Putamen (tissue), 1 donor: Measurements from ENCODE around the gene ECSCR.

Experiments
- DNase-seq: peaks from one replicate; pipeline ENCODE4 v3.0.0-alpha.2; 2016; ENCODE audit warnings: low spot score

ECSCR gene

DNA sequence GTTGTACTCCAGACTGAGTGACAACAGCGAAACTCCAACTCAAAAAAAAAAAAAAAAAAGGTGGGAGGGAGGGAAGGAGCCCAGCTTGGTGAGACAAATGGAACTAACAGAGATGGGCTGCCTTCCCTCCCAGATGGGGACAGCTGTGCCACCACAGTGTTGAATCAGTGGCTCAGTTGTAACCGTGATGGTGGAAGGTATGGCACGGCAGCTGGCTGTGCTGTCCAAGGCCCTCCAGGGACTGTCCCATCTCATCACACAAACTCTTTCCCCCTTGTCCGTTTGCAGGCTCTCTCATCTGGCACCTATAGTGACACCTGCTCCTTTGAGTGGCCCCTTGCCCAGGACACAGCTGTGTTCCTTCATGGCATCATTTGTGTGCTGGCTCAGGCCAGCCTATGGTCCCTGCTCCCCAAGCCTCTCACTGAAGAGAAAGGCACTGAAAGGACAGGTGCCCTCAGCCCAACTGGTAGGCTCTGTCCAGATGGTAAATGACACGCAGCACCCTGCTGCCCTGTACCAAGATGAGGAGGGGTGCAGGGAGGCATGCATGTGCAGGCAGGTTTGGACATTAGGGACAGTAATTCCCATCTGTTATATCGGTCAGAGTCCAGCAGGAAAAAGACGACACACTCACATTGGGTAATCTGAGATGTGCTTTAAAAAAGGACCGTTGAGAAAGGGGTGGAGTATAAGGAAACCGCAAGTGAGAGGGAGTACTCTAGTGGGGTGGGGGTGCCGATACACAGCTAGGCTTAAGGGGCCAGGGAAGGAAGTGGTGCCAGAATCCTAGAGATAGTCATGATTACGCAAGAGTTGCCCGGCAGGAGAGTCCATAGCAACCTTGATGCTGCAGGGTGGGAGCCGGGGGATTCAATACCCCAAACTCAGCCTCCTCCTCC, 12.6 kb upstream of the ECSCR start:
- DNase-seq, result no peak

DNA sequence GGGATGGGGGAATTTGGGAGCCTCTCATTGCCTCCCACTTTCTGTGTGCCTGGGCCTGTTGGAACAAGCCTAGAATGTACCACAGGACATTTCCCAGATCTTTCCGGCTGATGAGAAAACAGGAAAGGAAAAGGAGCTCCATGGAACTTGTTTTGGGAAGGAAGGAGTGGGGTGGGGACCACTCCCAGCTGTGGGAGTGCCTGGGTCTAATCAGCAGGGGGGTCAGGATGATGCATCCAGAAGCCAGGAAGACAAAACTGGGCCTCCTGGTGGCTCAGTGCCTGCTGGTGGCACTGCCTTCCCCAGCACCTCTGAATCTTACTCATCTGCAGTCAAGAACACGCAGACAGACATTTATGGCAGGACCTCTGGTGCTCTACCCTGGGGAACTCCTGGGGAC, 11.0 kb upstream of the ECSCR start:
- DNase-seq, result no peak

DNA sequence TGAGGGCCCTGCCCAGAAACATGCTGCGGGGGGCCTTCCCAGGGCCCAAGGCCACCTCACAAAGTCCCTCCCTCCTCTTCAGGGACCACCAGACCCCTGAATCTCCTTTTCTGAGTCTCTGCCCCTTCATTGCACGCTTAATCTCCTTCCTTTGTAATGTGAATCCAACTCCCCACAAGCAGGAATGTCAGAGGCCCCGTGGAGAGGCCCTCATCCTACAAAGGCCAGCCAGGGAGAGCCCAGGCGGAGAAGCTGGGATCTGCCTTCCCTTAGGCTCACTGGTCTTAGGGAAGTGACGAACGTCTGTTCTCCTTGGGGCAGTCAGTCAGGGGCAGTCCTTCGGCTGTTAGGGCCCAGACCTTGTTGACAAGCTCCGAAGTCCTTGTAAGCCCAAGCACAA, 10.6 kb upstream of the ECSCR start:
- DNase-seq, result no peak

DNA sequence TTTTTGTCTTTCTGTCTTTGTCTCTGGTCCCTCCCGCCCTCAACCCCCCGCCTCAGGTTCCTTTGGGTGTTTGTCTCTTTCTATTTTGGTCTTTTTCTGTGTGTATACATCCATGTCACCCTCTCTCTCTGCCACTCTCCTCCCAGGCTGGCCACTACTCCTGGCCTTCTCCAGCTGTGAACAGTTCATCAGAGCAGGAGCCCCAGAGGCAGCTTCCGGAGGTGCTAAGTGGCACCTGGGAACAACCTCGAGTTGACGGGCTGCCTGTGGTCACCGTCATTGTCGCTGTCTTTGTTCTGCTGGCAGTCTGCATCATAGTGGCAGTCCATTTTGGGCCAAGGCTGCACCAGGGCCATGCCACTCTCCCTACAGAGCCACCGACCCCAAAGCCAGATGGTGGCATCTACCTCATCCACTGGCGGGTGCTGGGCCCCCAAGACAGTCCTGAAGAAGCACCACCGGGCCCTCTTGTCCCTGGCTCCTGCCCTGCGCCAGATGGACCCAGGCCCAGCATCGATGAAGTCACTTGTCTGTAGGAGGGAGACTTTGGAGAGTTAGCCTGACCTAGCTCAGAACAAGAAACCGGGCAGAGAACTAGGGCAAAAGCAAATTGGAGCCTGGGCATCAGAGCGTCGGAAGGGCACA, 10.0 kb upstream of the ECSCR start:
- DNase-seq, result no peak

DNA sequence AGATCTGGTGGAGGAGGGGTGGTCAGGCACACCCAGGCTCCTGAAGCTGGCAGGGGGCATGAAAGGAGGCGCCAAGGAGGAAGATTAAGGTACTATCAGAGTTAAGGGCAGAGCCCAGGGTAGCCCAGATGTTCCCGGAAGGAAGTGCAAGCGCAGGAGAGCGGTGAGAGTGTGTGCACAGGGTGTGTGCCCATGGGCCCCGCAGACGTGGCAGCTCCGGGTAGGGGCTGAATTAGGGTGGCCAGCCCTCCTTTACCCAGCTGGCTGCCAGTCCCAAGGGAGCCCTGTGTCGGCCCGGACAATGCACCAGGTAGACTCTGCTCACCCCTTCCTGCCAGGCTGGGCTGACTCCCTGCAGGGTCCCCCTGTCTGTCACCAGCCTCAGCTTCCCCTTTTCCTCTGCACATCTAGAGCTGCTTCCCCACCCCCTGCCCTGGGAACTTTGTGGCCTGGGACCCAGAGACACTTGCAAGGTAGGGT, 8.3 kb upstream of the ECSCR start, which contains the start of gene SMIM33:
Gene SMIM33 (plus strand): TSS at position 184 of the 480 bp plus-strand sequence. CDS start 118 bp downstream, at position 302.
- DNase-seq, result no peak

DNA sequence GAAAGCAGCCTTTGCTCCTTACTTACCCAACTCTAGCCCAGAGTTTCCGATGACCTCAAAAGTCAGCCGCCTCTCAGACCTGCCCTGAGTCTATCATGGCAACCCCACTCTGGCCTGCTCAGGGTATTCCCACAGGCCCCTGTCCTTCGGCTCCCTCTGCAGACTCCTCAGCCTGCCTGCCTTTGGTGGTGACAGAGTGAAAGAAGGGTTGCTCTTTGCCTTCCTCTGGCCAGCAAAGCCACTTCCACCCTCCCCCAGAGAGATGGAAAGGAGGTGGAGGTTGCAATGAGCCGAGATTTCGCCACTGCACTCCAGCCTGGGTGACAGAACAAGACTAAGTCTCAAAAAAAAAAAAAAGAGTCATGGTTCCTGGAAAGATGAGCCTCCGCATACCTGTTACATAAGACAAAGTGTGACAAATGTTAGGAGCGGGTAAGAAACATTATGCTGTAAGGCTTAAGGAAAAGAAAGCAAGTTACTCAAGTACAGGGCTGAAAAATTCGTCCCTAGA, 5.9 kb upstream of the ECSCR start:
- peak; percentile 43 for DNase-seq

DNA sequence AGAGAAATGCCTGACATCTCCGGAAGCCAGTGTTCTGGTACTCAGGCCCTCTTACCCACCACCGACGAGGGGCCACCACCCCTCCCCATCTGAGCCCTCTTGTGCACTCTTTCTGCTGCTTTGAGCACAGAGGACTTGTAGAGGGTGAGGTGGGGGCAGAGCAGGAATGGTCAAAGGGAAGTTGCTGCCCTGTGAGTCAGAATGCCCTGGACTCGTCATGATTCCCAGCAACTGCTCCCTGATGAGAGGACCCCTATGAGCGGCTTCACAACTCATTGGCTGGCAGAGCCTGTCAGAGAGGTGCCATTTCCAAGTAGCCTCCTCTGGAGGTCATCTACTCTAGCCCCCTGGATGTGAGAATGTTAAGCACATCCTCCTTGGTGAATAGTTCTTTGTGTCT, 845 bp downstream of the ECSCR start:
- no peak for DNase-seq

DNA sequence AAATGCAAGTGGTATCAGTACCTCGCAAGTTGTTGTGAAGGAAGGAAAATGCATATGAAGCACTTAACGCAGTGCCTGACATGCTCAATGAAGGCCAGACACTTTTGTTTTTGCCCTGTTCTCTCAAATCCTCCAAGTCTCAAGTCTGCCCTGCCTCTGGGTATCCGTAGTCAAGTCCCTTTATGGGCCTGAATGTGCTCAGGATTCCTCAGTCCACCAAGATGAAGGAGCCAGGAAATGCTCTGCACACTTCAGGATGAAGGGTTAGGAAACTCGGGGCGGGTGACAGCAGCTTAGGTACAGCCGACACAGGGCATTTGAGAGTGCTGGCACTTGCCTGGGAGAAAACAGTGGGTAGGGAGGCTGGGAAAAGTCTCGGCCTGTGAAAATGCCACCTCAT, 1.4 kb downstream of the ECSCR start:
- no peak for DNase-seq

DNA sequence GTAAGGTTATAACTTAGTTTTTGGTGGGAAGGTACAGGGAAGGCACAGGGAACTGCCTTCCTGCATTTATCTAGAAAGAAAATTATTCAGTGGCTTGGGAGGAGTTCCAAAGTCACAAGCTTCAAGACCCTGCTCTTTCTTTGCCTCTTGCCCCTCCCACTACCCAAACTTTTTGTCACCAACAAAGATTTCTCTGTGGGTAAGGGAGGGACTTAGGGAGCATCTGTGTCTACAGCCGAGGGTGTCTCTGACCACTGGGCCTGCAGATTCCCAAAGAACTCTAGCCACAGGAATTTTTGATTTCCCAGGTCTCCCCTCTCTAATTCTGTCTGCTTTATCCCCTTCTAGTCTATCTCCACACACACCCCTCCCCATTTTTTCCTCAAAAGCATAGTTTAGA, 2.1 kb downstream of the ECSCR start:
- no peak for DNase-seq

DNA sequence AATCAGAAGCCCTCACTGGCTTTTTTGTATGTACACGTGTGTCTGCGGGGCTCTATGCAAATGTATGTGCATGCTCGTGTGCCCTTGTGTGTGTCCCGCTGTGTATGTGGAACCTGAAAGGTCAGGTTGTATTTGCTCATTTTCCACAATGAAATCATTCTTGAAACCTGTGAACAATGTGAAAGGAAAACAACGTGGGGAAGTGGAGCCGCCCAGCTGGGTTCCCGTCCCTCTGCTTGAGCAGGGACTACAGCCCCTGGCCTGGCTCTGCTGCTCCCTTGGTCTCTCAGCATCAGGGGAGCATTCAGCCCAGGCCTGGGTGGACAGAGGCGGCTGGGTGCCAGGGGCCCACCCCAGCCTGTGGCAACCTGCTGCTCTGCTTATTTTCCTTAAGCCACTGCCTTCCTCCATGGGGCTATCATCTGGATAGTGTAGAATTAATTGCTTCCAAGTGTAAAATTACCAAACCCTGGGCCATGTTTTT, 3.0 kb downstream of the ECSCR start:
- DNase-seq, result no peak

DNA sequence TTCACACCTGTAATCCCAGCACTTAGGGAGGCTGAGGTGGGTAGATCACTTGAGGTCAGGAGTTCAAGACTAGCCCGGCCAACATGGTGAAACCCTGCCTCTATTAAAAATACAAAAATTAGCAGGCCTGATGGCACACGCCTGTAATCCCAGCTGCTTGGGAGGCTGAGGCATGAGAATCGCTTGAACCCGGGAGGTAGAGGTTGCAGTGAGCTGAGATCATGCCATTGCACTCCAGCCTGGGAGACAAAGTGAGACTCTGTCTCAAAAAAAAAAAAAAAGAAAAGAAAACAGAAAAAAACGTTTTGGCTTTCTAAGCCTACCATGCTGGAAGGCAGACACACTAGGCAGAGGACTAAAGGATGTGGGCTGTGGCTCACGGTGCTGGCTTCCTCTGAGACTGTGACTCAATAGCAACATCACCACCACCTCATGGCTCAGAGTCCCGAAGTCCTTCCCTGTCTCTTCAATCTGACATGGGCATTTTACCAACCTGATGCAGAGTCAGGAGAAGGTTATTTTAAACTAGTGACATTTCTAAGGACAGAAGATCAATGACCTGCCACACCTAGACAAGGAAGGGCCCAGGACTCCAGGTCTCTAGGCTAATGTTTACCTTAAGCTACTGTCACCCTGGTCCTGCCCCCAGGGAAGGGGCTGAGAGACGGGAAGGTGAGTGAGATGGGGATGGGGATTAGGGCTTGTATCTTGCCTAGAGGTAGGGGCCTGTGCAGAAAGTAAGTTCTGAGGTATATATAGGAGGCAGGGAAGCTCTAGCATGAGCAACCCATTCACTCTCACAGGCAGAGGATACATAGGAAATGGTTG, 3.7 kb downstream of the ECSCR start:
- no peak for DNase-seq

DNA sequence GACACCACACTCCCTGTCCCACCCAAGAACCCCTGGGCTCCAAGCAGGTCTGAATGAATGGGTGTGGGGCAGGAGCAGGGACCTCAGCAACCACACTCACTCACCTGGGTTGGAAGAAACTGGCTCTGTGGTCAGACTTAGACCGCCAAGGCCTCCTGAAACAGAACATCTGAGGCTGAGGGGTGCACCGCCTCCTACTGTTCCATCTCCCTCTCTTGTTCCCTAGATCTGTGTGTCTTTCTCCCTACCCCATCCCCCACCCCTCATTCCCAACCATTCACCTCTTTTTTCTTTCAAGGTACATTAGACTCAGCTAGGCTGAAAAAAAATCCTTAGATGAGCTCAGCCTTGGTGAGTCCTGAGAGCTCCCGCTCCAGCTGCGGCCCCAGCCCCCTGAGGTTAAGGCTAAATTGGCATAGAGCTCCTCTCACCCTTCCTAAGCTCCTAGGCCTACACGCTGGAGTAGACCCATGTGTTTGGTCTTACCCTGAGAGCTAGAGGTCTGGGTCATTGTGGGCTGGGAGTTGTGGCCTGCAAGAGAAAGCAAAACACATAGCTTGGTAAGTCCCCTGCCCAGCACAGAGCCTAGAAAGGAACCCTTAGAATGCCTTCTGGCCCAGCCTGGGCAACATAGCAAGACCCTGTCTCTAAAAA, 4.8 kb downstream of the ECSCR start:
- DNase-seq, result no peak

DNA sequence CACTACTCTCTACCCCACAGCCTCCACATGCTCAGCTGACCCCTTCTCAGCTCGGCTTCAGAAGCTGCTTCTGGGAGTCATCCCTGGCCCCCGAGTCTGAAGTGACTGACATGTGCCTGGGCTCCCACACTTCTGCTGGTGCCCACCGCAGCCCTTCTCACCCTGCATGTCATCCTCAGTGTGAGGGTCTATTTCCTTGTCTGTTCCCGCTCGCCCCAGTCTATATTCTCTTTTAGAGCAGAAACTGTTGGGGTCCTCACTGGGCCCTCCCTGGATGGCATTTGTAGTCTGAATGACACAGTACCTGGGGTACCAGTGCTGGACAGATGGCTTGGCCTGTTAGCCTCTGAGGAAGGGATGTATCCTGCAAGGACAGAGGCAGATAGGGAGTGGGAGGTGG, 5.3 kb downstream of the ECSCR start:
- DNase-seq, result no peak

DNA sequence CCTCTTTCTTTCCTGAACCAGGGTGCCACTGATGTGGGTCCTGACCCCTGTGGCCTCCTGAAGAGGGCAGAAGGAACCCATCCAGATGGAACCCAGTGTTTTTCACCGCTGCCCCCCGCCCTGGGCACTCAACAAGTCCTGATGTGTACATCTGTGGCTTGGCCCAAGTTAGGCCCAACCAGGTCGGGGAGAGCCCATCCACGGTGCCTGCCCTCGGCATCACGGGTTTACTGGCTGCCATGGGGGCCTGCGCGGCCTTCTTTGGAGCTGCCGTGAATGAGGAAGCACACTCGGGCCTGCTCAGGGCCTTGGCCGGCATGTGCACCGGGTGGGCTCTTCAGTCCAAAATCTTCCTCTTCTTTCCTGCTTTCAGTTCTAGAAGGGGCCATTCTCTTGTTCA, 5.8 kb downstream of the ECSCR start:
- no peak for DNase-seq

DNA sequence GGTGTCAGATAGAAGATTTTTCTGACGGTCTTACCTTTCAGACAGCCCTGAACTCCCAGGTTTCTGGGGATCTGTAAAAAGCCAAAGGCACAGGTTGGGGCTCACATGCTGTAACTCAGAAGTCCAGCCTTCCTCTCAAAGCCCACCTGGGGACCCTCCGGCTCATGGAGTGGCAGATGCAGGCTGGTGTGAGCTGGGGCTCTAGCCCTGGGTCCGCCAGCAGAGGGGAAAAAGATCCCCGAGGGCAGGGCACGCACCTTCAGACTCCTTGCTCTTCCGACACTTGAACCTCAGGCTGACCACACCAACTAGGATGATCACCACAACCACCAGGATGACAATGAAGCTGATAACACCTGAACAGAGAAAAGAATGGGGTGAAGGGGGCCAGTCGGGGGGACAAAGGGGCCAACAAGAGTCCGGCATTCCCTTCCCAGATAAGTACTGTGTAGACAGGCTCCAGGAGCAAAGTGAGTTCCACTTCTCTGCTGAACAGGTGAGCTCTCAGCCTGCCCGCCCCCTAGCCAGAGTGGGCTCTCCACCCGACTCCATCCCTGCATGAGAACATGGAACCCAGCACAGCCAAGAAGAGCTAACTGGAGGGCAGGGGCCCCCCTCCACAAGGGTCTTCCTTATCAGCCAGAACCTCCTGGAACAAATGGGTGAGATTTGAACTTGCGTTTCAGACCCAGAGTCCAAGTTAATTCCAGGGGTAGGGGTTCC, 7.8 kb downstream of the ECSCR start:
- no peak for DNase-seq

DNA sequence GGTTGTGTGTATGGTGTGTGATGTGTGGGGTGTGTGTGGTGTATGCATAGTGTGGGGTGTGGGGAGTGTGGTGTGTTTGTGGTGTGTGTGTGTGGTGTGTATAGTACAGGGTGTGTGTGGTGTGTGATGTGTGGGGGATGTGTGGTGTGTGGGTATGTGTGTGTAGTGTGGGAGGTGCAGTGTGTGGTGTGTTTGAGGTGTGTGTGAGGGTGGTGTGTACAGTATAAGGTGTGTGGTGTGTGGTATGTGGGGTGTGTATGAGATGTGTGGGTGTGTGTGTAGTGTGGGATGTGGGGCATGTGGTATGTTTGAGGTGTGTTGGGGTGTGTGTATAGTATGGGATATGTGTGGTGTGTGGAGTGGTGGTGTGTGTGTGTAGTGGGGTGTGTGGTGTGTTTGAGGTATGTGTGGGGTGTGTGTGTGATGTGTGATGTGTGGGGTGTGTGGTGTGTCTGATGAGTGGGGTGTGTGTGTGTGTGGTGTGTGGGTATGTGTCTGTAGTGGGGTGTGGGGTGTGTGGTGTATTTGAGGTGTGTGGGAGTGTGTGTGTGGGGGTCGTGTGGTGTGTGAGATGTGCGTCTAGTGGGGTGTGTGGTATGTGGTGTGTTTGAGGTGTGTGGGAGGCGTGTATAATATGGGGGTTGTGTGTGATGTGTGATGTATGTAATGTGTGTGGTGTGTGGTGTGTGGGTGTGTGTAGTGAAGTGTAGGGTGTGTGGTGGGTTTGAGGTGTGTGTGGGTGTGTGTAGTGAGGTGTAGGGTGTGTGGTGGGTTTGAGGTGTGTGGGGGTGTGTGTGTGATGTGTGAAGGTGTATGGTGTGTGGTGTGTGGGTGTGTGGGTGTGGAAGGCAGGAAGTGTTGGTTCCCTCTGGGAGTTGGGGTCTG, 8.6 kb downstream of the ECSCR start:
- no peak for DNase-seq

DNA sequence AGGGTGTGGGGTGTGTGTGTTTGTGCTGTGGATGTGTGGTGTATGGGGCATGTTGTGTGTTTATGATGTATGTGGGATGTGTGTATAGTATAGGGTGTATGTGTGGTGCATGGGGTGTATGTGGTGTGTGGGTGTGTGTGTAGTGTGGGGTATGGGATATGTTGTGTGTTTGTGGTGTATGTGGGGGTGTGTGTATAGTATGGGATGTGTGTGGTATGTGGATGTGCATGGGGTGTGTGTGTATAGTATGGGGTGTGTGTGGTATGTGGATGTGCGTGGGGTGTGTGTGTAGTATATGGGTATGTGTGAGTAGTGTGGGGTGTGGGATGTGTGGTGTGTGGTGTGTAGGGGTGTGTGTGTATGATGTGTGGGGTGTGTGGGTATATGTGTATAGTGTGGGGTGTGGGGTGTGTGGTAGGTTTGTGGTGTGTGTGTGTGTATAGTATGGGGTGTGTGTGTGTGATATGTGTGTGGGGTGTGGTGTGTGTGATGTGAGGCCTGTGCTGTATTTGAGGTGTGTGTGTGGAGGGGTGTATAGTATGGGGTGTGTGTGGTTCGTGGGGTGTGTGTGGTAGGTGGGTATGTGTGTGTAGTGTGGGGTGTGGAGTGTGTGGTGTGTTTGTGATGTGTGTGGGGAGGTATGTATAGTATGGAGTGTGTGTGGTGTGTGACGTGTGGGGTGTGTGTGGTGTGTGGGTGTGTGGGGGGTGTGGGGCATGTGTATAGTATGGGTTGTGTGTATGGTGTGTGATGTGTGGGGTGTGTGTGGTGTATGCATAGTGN, 10.5 kb downstream of the ECSCR start:
- DNase-seq, result no peak

DNA sequence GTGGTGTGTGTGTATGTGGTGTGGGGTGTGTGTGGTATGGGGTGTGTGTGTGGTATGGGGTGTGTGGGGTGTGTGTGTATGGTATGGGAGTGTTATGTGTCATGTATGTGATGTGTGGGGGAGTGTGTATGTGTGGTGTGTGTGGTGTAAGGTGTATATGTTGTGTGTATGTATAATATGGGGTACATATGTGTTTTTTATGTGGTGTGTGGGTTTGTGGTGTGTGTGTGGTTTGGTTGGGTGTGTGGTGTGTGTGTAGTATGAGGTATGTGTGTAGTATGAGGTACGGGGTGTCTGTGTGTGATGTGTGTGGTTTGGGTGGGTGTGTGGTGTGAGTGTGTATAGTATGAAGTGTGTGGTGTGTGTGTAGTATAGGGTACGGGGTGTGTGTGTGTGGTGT, 11.4 kb downstream of the ECSCR start:
- no peak for DNase-seq
